Activated T-cell treated with anti-CD3 and anti-CD28 coated beads for 24 hours (primary cell): ENCODE results near the gene IFI27L2.

Experiments
- DNase-seq: peaks from one replicate; pipeline ENCODE4 v3.0.0-alpha.2; 2020; ENCODE audit warnings: low read depth

IFI27L2 gene

DNA sequence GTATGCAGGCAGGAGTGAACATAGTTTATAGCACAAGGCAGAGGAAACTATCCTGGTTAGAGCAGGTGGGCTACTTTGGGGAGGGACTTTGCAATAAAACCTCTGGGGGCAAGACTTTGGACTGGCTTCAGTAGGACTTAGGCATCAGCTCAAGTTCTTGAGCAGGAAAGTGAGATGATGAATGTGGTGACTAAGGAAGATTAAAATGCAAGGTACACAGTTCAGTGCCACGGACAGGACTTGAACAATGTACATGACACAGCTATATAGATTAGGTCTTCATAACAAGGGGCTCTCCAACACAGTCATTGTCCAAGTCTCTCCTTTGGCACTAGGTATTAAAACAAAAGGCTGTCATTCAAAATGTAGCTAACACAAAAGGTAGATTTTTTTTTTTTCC is 23.3 kb upstream of the IFI27L2 start:
- DNase-seq, result no peak

DNA sequence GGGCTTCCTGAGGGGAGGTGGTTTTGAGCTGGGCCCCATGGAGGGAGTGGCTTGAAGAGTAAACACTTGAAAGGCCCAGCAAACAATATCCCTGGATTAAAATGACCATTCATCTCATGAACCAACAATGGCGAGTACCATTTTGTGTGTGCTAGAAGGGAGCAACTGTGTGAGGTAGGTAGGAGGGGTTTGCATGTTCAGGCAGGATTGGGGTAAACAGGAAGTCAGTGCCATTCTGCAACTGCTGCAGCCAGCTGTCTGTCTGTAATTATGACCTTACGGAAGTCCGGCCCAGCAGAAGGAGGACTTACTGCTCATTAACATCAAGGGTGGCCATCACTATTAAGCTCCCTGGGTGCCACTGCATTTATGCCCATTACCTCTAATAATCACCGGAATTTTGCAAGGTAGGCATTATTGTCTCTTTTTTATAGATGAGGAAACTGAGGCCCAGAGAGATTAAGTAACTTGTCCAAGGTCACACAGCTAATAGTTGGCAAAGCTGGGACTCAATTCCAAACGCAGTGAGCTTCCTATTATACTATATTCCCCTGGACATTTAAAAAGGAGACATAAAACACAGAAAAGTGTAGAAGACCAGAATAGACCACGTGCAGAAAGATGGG is 16.6 kb upstream of the IFI27L2 start:
- DNase-seq, result no peak

DNA sequence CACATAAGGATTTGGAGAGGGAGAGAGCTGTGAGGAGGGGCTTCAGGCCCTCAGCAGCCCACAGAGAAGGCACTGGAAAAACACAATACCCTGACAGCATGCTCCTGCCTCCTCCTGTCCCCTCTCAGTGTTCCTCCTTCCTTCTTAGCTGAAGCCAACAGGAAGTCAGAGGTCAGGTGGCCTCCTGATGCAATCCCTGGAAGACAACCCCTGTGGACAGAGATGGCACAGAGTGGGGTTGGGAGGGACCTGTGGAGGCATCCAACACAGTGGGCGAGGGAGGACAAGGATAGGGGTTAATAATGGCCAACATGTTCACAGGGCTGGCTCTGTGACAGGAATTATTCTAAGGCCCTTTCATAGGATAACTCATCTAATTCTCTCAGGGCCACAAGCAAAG is 15.4 kb upstream of the IFI27L2 start:
- no peak for DNase-seq

DNA sequence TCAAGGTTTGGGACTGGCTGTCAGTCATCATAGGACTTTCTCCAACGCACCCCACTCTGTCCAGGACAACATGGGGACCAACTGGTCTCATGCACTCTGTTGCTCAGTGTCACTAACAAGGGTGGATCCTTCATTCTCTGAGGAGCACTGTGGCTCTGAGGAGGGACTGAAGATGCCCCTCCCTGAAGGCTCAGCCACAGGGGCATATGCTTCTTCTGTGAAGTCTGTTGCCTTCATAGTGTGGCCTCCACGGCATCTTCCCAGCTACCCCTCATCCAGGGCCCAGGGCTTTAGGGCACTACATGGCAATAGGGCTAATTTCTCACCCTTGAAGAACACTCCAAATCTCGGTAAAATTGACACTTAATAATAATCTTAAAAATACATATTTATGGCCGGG is 14.3 kb upstream of the IFI27L2 start:
- no peak for DNase-seq

DNA sequence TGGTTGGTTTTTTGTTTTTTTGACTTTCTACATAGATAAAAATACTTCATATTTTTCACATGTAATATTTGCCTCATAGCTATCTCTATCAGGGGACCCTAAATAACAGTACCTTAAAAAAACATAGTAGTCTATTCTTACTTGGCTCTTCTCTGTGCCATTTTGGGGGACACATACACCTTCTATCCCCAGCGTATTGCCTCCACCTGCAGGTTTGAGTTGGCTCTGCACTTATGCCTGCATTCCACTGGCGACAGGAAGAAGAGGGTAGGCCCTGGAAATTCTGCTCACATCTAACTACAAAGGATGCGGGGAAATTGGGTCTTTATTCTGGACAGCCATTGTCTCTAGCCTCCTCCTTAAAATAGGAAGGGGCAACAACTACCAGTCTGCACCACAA is 13.8 kb upstream of the IFI27L2 start:
- no peak for DNase-seq

DNA sequence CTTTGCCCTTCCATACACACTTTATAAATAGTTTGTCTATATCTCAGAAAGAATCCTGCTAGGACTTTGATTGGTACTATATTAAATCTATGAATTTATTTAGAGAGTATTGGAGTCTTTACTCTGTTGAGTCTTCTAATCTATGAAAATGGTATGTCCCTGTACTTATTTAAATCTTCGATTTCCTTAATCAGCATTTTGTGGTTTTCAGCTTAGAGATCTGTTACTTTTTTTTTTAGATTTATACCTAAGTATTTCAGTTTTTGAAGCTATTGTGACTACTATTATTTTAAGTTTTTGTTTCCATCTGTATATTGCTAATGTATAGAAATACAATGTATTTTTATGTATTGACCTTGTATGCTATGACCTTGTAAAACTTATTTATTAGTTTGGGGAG is 13.4 kb upstream of the IFI27L2 start:
- no peak for DNase-seq

DNA sequence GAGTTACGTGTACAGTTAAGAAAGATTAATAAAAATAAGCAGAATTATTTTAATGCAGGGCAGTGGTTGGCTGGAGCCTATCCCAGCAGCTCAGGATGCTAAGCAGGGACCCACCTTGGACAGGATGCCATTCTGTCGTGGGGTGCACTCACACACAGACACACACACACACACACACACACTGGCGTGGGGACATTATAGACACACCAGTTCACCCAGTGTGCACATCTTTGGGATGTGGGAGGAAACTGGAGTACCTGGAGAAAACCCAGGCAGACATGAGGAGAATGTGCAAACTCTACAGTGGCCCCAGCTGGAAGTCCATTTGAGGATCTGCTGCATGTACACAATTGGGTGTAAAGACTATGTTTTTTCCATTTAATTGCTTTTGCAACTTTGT is 12.8 kb upstream of the IFI27L2 start:
- DNase-seq, result no peak

DNA sequence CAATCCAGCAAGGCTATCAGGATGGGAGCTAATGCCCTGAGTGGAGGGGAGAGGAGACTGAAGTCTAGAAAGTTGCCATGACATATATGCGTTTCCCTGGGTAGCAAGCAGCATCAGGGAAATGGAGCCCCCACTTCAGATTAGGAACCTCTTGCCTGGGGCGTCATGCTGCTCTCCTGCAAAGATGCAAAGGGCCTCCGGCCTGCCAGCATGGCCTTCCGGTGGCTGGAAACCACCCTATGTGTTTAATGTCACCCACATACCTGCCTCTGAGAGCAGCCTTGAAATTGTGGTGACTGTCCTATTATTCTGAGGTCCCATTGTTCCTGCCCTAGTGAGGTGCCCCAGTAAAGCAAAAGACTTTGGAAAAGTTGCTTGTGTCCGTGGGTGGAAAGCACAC is 10.0 kb upstream of the IFI27L2 start:
- DNase-seq, result no peak

DNA sequence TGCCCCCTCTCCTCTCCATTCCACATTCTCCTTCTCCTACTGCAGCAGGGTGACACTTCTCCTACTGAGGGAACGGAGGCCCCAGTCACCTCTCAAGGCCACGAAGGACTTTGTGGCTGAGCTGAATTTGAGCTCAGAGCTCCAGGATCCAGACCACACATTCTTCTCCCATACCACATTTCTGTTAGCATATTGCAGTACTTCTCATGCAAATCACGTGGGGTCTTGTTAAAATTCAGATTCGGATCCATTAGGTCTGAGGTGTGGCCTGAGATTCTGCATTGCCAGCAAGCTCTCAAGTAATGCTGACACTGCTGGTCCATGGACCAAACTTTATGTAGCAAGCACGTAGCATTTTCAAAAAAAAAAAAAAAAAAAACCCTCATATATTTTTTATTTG is 9.6 kb upstream of the IFI27L2 start:
- no peak for DNase-seq

DNA sequence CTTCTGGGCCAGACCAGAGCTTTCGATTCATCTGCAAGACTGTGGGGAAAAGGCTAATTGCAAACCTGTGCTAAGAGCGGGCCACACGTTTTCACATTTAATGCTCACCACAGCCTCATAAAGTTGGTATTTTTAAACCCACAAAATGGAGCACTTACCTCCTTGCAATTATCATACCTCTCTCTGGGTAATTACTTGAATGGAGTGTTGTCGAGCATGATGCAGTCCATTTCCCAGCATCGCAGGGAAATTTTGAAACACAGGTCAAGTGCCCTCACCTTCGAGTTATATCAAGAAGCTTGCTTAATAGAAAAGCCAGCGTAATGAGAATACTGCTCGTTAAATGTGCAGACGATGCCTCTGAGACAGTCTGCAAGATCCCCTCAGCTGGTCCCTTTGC is 8.8 kb upstream of the IFI27L2 start:
- no peak for DNase-seq

DNA sequence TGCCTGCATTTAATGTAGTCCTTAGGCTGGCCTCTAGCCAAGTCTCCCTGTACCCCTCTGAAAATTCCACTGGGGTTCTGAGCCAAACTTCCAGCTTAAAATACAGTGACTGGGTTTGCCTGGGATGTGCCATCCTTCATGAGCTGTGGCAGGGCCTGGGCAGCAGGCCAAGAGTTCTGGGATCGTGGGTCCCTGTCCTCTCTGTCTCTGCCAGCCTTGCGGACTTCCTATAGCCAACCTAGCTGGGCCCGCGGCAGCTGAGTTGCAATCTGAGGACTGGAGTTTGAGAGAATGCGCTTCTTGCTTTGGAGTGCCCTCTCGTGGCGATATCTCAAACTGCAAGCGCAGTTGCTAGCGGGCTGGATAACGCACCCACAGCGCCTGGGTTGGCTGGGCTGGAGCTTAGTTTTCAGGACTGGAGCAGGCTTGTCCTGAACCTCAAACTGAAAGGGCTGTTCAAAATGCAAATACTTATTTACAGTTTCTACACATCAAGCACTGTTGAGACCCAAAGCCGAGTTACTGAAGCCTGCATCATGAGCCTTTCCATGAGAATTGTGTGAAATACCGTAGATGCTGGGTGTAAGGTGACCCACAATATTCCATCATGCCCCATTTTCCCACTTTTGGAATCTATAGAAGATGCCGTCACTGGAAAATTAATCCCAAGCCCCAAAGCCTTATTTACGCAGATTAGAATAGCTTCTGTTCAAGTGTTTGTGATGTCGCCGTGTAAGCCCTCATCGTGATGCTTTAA is 7.3 kb upstream of the IFI27L2 start:
- peak; percentile 83 for DNase-seq

DNA sequence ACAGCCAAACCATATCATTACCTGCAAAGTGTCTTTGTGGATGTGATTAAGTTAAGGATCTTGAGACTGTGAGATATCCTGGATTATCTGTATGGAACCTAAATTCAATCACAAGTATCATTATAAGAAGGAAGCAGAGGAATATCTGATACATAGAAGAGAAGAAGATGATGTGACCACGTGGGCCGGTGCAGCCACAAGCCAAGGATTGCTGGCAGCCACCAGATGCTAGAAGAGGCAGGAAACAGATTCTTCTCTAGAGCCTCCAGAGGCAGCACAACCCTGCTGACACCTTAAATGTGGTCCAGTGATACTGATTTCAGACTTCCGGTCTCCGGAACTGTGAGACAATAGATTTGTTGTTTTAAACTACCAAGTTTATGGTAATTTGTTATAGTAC is 6.1 kb upstream of the IFI27L2 start:
- no peak for DNase-seq

DNA sequence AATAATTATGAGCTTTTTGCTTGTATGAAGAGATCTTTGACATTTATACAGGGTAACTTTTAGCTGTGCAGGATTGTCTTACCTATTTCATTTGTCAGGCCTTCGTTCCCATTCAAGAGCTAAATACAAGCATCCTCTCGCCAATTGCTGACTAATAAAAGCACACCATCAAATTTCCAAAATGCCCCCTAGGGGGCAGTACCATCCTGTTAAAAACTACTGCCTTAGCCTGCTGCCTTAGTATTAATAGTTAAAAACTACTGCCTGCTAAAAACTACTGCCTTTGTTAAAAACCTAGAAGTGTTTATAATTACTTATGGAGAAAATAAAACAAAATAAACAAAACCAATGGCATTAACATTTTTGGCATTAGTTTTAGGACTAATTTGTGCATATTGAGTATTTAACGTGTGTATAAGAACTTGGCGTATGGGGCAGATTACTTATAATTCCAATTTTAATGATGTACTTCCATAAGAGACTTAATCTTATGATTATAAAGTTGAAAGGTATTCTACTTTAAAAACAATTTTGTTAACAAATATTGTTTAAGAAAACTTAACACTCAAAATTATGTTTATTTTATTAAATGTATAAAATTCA is 3.0 kb upstream of the IFI27L2 start:
- peak; percentile 51 for DNase-seq

DNA sequence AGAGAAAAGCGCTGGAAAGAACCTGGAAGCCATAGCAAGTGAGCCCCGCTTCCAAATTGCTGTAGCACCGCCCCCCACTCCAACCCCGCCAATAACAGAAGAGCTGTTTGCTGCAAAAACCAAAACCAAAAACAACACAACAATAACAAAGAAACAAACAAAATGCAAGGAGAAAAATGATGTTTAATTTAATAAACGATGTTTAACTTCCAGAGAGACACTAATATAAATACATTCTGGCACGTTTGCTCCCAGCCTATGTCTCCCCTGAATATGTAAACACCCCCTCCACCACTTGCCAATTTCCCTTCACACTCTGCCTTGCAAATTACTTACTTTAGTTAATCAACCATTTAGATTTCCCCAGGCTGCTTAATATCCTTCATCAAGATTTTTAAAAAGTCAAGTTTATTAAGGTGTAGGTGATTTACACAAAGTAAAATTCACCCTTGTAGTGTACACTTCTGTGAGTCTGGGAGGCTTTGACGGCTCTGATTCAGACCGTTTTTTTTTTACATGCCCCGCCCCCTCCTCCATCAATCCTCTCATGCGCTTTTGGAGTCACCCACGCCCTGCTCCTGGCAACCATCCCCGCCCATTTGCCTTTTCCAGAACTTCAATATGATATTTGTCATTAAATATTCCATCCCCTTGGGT is 482 bp upstream of the IFI27L2 start:
- no peak for DNase-seq

DNA sequence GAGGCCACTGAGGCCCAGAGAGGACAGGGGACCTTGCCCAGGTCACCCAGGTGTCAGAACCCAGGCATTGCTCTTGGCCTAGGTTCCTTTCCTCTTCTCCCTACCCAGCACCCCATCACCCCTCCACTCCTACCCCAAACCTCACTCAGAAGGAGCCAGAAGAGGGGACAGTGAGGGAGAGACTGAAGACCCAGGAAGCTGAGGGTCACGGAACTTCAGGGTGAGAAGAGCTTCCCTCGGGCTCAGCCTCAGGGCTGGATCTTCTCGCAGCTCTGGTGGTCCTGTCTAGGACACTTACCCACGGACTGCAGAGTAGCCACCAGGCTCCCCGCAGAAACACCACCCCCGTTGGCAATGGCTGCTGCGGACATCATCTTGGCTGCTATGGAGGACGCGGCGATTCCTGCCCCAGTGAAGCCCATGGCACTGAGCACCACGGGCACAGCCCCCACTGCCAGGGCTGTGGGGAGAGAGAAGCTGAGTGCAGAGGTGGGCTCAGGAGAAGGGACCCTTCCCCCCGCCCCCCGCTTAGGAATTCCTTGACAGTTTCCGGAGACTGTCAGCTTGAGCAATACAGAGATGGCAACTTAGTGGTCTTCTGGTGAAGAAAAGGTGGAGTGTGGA is 1.1 kb downstream of the IFI27L2 start:
- DNase-seq, result no peak

DNA sequence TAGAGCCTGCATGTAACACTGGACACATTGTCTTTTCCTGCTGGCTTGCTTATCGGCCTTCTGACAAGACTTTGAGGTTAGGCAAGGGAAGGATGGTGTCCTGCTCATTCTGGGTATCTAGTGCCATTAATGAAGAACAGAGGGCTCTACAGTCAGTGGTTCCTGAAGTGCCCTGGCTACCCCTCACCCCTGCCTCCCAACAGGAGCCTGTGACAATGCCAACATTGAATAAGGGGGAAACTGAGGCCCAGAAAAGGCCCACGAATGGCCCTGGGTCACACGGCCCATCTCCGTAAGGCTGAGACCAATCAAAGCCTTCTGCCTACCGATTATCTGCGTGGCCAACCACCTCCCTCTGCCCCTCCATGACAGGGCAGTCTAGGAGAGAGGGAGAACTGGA is 2.1 kb downstream of the IFI27L2 start:
- no peak for DNase-seq

DNA sequence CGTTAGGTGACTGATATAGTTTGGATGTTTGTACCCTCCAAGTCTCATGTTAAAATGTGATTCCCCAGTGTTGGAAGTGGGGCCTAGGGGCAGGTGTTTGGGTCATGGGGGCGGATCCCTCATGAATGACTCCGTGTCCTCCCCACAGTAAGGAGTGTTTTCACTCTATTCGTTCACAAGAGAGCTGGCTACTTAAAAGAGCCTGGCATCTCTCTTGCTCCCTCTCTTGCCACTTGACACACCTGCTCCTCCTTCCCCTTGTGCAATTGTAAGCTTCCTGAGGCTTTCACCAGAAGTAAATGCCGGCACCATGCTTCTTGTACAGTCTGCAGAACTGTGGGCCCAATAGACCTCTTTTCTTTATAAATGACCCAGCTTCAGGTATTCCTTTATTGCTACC is 2.6 kb downstream of the IFI27L2 start:
- DNase-seq, result no peak

DNA sequence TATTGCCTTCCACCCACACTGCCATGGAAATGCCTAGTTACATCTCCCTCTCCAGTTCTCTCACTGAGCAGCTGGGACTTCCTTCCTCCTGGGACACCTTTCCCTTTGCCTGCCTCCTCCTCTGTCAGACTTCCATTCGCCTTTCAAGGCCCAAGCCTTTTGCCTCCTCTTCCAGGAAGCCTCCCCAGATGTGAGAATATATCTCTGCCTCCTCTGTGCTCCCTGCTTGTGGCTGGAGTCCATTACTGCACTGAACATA is 3.1 kb downstream of the IFI27L2 start:
- no peak for DNase-seq

DNA sequence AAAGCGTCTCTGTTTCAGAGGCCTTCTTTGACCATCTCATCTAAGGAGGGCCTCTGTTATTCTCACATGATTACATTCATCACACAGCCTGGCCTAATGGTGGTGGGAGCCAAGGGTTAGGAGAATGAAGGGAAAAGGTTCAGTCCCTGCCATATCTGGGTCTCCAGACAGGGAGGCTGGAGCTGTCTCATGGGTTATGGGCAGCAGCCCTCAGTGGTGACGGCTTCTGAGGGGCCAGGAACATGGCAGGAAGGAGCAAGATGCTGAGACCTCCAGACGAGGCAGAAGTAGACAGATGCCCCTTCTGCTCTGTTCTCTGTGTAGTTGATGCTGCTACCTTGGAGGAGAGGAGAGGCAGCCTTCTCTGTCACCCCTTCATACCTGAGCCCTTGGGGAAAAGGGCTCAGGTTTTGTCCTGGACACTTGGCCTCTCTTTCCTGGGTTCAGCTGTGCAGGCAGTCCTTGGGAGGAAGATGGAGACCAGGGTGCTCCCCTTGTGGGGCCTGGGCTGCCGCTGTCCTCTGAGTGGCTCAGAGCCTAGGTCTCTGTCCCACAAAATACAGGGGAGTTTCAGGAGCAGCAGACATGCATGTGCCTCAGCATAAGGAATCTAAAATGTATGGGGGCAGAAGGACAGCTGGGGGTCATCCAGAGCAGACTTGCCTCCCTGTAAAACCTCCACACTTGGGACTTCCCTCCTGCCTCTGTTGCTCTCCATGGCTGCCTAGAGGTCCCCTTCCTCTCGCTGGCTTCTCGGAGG is 3.6 kb downstream of the IFI27L2 start:
- no peak for DNase-seq

DNA sequence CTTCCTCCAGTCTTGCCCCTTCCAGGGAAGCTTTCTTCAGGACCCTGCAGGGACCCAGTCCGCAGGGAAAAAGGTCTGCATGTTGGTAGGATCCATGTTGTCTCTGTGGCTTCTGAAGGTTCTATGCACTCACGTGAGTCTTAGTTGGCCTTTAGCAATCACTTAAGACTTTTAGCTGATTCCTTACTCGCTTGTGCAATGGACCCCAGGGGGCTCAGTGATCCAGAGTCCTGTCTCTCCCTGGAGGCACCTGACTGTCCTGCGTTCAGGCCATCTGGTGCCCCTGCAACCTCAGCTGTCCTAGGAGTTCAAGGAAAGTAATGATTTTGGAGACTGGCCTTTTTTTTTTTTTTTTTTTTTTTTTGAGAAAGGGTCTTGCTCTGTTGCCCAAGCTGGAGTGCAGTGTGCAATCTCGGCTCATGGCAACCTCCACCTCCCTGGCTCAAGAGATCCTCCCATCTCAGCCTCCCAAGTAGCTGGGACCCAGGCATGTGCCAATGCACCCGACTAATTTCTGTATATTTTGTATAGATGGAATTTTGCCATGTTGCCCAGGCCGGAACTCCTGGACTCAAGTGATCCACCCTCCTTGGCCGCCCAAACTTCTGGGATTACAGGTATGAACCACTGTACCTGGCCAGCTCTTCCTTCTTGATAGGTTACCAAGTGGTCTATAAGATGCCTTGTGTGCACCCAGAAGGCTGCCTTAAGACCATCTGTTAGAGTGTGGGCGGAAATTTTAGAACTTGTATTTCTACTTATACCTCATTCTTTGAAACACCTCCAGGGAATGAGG is 4.6 kb downstream of the IFI27L2 start:
- DNase-seq, result no peak

DNA sequence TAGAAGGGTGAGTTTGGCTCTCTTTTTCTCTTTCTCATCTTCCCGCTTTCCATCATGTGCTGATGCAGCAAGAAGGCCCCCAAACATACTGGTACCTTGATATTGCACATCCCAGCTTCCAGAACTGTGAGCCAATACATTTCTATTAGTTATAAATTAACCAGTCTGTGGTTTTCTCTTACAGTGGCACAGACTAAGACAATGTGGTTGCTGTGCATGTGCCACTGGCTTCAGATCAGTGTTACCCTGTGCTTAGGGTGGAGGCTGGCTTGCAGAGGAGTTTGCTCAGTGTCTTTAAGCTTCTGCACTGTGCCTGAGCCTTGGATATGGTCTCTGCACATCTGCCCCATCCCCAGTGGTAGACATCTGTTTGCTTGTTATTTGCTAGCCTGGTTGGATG is 5.5 kb downstream of the IFI27L2 start:
- no peak for DNase-seq
